ENCODE data around the gene FOXD2.

Gene FOXD2

DNA sequence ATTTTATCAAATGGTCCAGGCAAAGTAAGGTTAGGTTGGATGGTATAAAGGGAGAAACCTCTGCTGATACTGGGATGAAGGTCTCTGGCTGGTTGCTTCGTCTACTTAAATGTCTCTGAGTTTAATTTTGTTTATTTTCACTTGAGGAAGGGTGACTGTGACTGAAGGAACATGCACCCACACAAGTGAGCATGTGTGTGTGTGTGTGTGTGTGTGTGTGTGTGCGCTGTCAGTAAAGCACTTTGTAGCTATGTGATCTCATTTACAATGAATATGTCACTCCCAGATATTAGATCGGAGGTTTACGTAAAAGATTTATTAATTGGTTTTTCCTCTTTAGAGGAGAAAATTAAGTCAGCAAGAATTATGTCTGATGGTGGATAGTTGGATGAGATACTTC, 4.4 kb downstream of the FOXD2 start:
- TF ChIP-seq, protein P1, sequence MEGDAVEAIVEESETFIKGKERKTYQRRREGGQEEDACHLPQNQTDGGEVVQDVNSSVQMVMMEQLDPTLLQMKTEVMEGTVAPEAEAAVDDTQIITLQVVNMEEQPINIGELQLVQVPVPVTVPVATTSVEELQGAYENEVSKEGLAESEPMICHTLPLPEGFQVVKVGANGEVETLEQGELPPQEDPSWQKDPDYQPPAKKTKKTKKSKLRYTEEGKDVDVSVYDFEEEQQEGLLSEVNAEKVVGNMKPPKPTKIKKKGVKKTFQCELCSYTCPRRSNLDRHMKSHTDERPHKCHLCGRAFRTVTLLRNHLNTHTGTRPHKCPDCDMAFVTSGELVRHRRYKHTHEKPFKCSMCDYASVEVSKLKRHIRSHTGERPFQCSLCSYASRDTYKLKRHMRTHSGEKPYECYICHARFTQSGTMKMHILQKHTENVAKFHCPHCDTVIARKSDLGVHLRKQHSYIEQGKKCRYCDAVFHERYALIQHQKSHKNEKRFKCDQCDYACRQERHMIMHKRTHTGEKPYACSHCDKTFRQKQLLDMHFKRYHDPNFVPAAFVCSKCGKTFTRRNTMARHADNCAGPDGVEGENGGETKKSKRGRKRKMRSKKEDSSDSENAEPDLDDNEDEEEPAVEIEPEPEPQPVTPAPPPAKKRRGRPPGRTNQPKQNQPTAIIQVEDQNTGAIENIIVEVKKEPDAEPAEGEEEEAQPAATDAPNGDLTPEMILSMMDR (IDR thresholded peaks at IDR 0.05) = no peak
- no peaks in the 10 kb centered on the region for H3K9me3 ChIP-seq
- no peak overlapping the region for H3K4me3 ChIP-seq (ENCODE audit: low read depth in 1 of 2, low read length in 1 of 2)
- peaks cover 100% of the 10 kb centered on the region for H3K27me3 ChIP-seq
- no peaks in the 10 kb centered on the region for H3K36me3 ChIP-seq
- H3K4me1 ChIP-seq (ENCODE audit: control insufficient read depth in 1 of 2, insufficient read depth in 1 of 2, low read depth in 1 of 2, low read length in 1 of 2) = peaks cover 13 to 29% of the 10 kb centered on the region in 2 experiments
- H3K27ac ChIP-seq = no peak overlapping the region

DNA sequence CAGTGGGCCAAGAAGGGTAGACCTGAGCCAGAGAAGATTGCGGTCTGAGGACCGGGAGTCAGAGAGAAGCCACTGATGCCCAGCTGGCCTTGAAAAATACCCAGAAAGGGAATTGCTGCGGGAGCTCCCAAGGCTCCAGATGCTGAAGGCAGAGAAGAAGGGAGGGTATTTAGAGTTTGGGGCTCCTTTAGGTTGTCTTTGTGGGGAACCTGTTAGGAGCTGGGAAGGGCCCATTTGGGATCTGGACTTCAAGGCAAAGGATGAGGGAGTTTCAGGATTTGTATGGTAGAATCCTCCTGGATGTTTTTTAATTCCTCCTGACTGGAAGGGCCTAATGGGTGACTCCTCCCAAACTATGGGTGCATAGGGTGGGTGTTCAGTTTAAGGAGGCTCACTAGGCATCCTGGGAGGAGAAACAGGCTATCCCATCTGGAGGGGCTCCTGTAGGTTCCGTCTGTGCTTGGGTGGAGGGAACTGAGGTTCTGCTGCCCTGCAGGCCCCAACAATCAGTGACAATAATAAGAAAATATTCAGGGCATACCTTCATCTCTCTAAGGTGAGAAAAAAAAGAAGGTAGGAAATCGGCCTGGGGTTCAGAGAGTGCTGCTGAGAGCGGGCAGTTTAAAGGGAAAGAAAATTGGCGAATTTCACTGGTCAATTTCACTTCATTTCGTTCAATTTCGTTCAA, 5.1 kb downstream of the FOXD2 start:
- Histone ChIP-seq H3K36me3 (no peaks in the 10 kb centered on the region), H3K27me3 (peaks cover 100% of the 10 kb centered on the region), H3K9me3 (no peaks in the 10 kb centered on the region), H3K4me1 (ENCODE audit: control insufficient read depth in 1 of 2, insufficient read depth in 1 of 2, low read depth in 1 of 2, low read length in 1 of 2) (peaks cover 11 to 22% of the 10 kb centered on the region in 2 experiments), H3K27ac (no peak overlapping the region), H3K4me3 (ENCODE audit: low read depth in 1 of 2, low read length in 1 of 2) (no peak overlapping the region)
- TF ChIP-seq, protein P1 (IDR thresholded peaks at IDR 0.05) = no peak

DNA sequence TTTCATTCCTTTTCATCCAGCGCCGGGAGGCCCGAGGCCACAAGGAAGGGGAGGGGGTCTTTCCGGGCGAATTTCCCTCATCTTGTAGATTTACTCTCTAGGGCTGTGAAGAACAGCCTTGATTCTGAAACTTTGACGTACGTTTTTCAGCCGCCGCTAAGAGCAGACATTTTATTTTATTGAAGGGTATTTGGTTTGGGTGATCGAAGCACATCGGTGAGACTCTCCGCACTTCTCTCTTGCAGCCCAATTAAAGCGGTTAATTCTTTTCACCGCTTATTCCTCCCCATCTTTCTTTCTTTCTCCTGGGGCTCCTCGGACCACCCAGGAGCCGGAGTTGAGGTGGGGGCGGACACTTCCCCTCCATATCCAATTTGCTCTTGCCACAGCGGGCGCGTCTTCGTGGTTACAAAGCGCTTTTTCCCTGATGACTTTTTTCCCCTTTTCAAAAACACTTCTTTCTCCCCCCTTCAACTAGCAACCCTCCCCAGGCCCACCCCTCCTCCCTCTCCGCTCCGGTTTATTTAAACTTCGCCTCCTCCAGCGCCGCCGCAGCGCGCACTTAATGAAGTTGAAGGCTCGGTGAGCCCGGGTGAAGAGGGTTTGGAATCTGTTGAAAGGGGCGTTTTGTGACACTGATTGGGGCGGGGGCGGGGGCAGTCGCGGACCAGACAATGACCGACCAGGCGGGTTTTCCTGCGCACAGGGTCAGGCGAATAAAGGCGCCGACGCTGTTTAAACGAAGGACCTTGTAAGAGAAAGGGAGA, 5.9 kb downstream of the FOXD2 start:
- TF ChIP-seq, protein P1 (IDR thresholded peaks at IDR 0.05) = no peak
- Histone ChIP-seq H3K36me3 (no peaks in the 10 kb centered on the region), H3K9me3 (no peaks in the 10 kb centered on the region)

DNA sequence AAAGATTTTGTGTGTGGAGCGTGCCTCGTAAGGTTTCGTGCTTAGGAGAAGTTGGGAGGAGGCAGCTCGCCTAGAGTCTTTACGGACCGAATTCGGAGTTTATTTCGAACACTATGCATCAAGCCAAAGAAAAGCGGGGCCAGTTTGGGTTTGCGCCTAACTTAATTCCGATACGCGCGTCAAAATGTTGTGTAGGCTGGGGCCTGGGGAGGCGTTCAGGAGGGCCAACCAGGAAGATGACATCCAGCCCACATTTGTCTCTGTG, 6.4 kb downstream of the FOXD2 start:
- Histone ChIP-seq H3K36me3 (no peaks in the 10 kb centered on the region), H3K9me3 (no peaks in the 10 kb centered on the region), H3K4me1 (ENCODE audit: control insufficient read depth in 1 of 2, insufficient read depth in 1 of 2, low read depth in 1 of 2, low read length in 1 of 2) (peaks cover 7 to 12% of the 10 kb centered on the region in 2 experiments), H3K4me3 (ENCODE audit: low read depth in 1 of 2, low read length in 1 of 2) (no peak overlapping the region), H3K27ac (no peak overlapping the region), H3K27me3 (peaks cover 100% of the 10 kb centered on the region)
- TF ChIP-seq, protein P1 (IDR thresholded peaks at IDR 0.05) = no peak

More for the DNA sequence above, 5.9 kb downstream of the FOXD2 start:
- Histone ChIP-seq H3K27me3 (peaks cover 100% of the 10 kb centered on the region), H3K27ac (no peak overlapping the region), H3K4me1 (ENCODE audit: control insufficient read depth in 1 of 2, insufficient read depth in 1 of 2, low read depth in 1 of 2, low read length in 1 of 2) (peaks cover 8 to 18% of the 10 kb centered on the region in 2 experiments), H3K4me3 (ENCODE audit: low read depth in 1 of 2, low read length in 1 of 2) (no peak overlapping the region)

DNA sequence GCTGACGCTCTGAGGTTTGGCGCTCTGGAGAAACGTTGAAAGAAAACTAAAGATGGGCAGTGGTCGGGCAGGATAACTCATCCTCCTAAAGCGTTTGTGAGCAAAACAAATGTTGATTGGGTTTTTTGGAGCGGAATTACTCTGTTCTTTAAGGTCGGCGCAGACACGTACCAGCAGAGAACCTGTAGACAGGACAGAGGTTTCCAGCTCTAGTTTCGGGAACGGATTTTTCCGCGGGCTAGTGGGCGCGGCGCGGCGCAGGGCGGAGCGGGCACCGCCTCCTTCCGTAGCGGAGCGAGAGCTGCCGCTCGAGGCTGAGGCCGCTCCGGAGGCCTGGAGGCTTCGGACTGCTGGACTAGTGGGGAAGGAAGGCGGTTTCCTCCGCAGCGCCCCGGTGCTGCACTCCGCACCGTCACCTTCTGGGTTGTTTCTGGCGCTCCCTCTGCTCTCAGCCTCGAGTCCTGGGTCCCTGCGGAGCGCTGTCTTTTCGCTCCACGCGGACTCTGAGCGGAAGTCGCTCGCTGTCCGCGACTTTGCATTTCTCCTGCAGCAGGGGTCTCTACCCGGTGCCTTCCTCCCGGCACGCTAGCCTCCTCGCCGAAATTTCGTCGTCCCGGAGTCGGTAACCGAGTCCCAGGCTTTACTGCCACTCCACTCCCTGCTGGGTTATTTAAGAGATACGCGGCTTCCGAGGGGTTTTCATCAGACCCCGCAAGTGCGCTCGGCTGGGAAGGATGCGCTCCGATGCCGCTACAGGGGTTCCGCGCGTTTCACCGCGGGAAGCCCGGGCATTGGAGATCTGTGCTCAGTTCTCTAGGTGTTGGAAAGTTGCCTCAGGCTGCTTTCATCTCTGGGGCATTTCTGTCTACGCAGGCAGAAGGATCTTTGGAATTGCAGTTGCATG, 7.0 kb downstream of the FOXD2 start:
- TF ChIP-seq, protein P1 (IDR thresholded peaks at IDR 0.05) = no peak
- H3K27ac ChIP-seq = no peak overlapping the region
- H3K4me1 ChIP-seq (ENCODE audit: control insufficient read depth in 1 of 2, insufficient read depth in 1 of 2, low read depth in 1 of 2, low read length in 1 of 2) = peaks cover 7 to 9% of the 10 kb centered on the region in 2 experiments
- no peaks in the 10 kb centered on the region for H3K9me3 ChIP-seq
- H3K4me3 ChIP-seq (ENCODE audit: low read depth in 1 of 2, low read length in 1 of 2) = peak overlapping the region in 1 of 2 experiments; percentile 15
- peaks cover 100% of the 10 kb centered on the region for H3K27me3 ChIP-seq
- no peaks in the 10 kb centered on the region for H3K36me3 ChIP-seq

Data from neutrophil (primary cell).